Stimulated activated CD8-positive, alpha-beta memory T cell treated with anti-CD3 and anti-CD28 coated beads, Interleukin-12 subunit alpha, Interleukin-12 subunit beta, amount 100 ng/mL, for 24 hours (primary cell): Measurements from ENCODE around the gene DEGS2.
"Not testable (repeated sequence)": the region's sequence is repeated elsewhere in the genome, so short reads cannot be mapped to it uniquely, and the experiment has no call there.

Experiments
- DNase-seq: peaks from one replicate; pipeline ENCODE4 v3.0.0-alpha.2; 2020; ENCODE audit errors: extremely low read depth

Gene DEGS2

DNA sequence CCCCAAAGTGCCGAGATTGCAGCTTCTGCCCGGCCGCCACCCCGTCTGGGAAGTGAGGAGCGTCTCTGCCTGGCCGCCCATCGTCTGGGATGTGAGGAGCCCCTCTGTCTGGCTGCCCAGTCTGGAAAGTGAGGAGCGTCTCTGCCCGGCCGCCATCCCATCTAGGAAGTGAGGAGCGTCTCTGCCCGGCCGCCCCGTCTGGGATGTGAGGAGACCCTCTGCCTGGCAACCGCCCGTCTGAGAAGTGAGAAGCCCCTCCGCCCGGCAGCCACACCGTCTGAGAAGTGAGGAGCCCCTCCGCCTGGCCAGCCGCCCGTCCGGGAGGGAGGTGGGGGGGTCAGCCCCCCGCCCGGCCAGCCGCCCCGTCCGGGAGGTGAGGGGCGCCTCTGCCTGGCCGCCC lies 21.2 kb upstream of the DEGS2 start:
- not testable (repeated sequence) for DNase-seq

DNA sequence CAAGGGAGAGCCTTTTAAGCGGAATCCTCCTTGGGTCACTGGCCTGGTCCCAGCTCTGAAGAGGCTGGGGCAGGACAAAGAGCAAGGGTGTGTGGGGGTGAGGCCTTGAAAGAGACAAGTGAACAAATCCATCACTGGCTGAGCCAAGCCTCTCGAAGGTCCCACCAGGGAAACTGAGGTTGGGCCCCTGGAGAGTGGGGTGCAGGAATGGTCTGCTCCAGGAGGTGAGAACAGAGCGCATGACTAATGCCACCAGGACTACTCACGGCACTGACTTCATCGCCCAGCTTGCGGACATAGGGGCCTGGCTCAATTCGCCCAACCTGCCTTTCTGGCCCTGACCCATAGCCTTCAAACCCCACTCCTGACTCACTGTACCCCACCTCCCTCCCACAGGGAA lies 19.2 kb upstream of the DEGS2 start:
- no peak for DNase-seq

DNA sequence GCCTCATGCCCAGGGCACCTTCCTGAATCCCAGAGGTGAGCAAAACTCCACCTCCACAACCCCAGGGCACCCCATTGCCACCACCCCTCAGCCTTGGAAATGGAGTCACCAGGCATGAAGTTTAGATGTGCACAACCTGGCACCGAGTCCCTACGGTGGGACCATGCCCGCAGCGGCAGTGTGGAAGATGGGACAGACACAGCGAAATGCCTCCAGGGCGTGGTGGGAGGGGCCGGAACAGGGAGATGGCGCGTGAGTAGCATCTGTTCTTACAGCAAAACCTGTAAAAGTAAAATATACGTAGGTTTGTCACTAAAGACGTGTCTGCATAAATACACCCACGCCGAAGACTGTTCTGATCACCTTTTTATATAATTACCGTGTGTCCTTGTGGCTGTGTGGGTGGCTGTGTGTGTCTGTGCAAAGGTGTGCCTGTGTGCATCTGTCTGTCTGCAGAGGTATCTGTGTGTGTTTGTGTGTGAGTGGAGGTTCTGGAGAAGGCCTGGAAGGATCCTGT lies 17.4 kb upstream of the DEGS2 start:
- DNase-seq = no peak

DNA sequence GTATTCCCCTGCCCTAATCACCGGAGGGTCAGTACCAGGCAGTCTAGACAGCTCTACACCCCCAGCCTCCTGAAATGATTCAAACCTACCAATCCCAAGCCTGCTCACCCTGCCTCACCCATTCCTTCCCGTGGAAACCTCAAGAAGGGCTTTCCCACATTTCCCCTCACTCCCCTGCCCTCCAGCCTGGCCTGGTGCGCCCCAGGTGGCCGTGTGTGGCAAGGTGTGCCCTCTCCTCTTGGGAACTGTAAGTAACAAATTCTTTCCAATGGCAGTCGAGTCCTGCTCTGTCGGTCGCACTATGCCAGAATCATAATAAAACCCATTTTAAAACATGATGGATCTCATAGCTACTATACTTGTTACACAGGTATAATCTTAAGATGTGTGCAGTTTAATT lies 13.9 kb upstream of the DEGS2 start:
- DNase-seq = no peak

DNA sequence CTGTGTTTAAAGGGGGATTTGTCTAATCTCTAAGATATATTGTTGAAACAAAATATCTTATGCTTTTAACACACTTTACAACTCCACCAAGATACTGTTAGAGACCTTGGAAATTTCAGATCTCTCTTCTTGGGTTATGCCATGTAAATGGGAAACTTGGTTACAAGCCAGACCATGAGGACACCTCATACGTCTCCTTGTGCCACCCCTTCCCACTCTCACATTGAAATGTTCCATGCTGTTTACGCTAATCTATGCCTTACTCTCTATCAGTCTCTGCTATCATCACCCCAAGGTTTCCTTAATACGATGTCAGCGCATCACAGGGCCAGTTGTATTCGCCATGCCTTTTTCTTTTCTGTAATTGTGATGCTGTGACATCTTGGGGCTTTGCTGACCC lies 13.4 kb upstream of the DEGS2 start:
- DNase-seq = no peak

DNA sequence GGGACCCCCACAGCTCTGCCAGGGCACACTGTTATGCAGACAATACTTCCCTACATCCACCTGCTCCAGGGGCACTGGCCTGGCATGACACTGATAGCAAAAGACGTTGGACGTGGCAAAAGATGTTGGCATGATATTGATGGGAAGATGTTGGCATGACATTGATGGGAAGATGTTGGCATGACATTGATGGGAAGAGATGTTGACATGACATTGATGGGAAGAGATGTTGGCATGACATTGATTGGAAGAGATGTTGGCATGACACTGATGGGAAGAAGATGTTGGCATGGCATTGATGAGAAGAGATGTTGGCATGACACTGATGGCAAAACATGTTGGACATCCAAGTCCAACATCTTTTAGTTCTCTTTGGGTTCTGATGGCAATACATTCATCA lies 11.4 kb upstream of the DEGS2 start:
- no peak for DNase-seq

DNA sequence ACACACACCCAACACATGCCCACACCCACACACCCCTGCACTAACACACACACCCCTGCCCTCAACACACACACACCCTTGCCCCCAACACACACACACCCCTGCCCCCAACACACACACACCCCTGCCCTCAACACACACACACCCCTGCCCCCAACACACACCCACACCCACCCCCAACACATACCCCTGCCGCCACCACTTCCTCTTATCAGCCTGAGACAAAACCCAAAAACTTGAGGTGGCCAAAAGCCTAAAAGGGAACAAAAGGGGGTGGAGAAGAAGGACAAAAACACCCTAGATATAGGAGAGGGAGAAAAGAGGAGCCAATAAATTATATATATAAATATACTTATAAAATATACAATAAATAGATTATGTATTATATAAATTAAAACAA lies 9.1 kb upstream of the DEGS2 start:
- DNase-seq = no peak

DNA sequence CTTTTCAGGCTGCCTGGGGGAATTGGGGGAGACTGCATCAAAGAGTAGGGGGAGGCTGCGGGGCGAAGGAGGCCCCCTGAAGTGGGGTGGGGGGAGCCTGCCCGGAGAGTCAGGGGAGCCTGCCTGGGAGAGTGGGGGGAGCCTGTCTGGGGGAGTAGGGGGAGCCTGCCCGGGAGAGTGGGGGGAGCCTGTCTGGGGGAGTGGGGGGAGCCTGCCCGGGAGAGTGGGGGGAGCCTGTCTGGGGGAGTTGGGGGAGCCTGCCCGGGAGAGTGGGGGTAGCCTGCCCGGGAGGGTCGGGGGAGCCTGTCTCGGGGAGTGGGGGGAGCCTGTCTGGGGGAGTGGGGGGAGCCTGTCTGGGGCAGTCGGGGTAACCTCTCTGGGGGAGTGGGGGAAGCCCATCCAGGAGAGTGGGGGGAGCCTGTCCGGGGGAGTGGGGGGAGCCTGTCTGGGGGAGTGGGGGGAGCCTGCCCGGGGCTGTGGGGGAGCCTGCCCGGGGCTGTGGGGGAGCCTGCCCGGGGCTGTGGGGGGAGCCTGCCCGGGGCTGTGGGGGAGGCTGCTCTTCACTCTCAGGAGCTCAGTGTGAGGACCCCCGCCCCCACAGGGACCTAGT lies 6.5 kb upstream of the DEGS2 start:
- no peak for DNase-seq

DNA sequence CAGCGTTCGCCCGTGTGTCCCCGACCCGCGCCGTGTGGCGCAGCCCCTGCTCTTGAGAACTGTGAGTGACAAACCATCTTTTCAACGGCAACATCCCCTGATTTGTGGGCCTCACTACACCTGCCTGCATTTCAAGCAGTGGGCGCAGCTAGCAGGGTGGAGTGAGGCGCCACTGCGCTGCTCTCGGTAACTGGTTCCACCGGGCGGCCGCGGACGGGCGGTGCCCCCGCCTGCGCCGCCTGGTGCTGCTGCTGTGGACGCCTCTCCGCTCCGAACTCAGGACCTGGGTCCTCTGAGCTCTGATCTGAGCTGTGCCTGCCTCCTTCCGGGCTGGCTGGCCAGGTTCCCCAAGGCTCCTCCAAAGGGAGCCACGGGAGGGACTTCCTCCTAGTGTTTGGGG lies 5.9 kb upstream of the DEGS2 start:
- DNase-seq = no peak

DNA sequence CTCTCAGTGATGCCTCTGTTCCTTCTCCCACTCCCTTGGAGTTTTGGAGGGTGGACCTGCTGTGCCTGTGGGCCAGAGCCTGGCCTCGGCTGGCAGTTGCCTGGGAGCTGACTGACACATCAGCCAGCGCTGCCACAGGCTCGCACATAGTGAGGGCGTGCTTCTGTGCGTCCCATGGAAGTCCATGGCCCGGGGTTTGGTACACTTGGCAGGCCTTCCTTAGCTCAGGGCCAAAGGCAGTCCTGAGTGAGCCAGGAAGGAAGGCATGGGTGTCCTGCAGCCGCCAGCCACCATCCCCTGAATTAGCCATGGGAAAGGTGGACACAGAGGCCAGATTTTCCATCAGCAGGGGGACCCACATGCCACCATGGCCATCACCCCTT lies 1.1 kb upstream of the DEGS2 start:
- DNase-seq = no peak

DNA sequence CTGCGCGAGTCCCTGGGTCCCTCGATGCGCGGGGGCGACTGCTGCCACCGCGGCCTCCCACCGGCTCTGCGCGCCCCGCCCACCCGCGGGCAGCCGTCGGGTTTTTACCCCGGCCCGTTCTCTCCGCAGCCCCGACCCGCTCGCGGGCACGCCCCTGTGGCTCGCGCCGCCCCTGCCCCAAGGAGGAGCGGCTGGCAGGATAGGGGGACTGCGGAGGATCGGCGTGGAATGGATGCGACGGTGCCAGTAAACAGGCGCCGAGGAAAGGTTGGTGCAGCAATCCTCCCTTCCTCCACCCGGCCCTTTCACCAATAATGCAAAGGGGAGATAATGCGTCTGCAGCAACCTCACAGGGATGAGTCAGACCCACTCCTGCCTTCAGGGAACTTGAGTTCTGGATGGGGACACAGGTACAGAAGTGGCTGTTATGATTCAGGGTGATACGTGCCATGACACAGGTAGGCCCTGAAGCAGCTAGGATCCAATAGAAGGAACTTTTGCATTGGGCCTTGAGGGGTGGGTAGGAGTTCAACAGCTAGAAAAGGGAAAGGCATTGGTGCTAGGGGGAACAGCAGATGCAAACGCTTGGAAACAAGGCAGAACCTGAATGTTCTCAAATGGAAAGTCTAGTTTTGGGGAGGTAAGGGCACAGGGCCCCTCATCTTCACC lies 554 bp upstream of the DEGS2 start:
- DNase-seq = no peak

DNA sequence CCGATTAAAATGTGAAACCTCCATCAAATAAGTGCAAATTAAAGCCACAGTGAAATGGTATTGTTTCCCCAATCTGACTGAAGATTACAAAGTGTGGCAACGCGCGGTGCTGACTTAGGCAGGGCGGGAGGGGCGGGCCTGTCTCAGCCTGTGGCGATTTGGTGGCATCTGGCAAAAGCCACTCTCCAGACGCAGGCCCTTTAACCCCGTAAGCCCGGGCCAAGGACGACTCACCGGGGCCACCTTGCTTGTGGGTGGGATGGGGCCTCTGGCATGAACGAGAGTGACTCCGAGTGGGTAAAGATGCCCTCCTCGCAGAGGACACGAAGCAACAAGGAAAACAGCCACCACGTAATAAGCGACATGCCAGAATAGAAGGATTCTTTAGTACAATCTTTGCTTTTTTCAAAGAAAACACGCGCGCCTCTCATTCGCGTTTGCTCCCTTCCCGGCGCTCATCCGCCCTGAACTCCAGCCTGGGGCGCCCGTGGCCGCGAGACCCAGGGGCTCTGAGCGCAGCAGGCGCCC lies 815 bp downstream of the DEGS2 start:
- DNase-seq = no peak

DNA sequence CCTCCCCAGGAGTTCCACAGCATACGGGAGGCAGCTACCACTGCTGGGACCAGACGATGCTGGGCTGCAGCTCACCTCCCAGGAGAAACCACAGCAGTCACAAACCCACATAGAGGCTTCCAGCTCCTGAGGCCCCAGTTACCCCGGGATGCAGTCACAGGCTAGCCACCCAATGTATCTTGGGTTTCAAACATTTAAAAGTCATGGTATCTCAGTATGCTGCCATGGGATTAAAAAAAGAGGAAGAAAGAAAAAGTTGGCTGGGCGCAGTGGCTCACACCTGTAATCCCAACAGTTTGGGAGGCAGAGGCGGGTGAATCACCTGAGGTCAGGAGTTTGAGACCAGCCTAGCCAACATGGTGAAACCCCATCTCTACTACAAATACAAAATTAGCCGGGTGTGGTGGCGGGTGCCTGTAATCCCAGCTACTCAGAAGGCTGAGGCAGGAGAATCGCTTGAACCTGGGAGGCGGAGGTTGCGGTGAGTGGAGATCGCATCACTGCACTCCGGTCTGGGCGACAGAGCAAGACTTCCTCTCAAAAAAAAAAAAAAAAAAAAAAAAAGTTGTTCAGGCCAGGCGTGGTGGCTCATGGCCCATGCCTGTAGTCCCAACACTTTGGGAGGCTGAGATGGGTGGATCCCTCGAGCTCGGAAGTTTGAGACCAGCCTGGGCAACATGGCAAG lies 1.8 kb downstream of the DEGS2 start:
- DNase-seq = not testable (repeated sequence)

DNA sequence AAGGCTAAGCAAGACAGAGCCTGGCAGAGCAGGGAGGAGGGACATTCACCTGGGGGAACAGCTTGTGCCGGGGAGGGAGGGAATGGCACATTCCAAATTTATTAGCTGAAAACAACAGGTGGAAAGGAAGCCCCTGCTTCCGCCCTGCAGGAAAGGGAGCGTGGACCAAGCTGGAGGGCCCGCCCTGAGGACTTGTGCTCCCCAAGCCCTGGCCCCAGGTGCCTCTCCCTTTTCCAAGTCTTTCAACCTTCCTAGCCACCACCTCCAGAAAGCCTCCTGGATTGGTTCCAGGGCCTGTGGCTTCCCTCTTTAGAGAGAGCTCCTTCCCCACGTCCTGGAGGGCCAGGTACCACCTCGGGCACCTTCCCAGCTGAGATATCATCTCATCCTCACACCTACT lies 2.7 kb downstream of the DEGS2 start:
- no peak for DNase-seq

DNA sequence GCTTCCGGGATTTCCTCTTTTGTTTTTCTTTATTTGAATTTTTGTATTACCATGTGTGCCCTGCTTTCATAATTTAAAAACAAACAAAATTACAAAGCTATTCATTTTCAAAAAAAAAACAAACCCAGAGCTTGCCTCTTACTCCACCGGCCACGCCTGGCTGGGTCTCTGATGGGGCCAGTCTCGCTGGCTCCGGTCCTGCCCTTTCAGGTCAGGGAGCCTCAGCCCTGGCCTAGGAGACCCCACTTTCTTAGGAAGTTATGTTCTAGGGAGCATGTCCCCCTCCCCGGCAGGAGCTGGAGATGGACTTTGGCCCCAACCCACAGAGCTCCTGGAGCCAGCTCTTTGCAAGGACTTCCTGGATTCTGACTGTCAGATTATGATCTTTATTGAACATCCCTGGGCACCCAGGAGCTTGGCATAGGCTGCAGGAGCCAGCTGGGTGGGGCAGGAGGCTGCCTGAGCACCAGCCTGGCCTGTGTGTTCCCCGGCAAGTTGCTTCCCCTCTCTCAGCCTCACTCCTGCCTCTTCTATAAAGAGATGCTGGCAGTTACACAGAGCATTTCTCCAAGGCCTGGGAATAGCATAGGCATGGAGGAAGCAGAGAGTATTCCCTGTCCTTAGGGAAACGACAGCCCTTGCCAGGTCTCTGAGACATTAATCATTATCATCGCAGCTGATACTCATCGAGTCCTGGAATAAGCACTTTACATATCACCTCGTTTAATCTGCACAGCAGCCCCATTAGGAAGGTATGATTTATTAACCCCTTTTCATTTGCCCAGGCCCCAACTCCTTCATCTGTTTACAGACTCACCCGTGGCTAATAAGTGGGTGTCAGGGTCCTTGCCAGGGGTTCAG lies 3.5 kb downstream of the DEGS2 start:
- DNase-seq = no peak

DNA sequence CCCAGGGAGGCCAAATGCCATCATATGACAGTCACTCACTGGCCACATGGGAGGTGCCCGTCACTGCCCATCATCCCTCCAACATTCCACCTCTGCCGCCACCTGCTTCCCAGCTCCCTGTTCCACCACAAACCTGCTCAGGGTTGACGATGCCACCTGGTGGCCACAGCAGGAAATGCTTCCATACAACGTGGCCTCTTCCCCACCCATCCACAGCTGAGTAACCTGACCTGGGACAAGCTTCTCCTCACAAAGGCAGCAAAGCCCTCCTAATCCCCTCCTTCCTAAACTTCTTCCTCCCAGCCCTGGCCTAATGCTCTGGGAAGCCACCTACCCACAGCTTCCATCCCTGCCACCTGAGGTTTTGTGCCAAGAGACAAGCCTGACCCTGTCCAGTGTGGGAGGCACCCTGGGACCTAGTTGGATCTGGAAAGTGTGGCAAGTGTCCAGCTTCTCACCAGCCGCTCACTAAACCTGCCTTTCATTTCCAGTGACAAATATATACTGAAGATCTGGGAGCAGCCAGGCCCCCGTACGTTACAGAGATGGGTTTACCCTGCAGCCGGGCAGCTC lies 4.3 kb downstream of the DEGS2 start:
- no peak for DNase-seq

DNA sequence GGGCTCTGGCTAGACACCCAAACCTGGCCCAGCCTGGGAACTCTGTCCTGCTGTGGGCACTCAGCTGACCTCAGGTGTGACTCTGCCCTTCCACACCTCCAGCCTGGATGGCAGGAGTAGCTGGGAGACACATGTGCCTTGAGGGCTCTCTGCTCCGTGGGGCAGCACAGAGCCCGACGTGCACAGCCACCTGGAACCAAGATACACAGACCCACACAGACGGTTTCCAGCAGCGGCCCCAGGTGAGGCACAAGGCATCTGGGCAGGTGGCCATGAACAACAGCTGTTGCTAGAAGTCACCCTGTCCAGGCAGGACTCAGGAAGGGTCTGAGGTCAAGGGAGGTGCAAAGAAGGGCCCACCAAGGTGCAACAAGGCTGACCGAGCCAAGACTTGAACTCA lies 5.9 kb downstream of the DEGS2 start:
- DNase-seq = no peak

DNA sequence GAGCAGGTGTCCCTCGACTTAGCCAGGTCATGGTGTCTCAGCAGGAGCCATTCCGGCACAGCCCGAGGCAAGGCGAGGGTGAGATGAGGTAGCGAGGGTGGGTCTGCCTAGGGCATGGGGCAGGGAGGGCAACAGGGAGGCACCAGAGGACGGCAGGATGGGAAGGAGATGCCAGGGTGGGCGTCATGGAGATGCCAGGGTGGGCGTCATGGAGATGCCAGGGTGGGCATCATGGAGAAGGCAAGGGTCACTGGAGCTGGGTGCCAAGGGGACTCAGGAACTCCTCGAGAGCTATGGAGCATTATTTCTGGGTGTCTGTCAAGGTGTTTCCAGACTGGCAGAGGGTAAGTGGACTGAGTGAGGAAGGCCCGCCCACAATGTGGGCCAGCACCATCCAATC lies 7.4 kb downstream of the DEGS2 start:
- no peak for DNase-seq

DNA sequence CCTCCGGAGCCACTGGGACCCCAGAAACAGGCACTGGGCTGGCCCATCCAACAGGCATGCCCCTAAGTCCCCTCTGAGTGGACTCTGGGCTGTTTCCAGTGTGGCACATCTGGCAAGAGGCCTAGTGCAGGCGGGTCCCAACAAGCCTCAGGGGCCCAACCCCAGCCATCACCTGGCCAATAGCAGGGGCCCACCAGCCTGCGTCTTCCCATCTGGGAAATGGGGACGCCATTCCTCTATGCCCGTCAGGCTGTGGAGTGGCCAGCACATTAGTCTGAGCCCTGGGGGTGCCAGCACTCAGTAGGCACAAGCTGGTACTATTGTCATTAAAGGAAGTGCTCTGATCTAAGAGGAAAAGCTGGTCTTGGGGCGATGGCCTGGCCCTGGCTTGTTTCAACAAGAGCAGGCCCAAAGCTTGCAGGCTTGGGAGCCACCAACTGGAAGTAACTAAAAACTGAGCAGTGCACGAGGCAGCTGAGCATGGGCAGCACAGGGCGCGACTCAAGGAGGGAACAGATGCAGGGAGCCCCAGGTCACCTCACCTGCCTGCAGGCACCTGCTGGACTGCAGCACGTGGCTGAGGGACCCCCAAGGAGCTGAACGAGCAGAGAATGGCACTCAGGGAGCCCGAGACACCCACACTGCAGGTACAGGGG lies 8.4 kb downstream of the DEGS2 start:
- no peak for DNase-seq

DNA sequence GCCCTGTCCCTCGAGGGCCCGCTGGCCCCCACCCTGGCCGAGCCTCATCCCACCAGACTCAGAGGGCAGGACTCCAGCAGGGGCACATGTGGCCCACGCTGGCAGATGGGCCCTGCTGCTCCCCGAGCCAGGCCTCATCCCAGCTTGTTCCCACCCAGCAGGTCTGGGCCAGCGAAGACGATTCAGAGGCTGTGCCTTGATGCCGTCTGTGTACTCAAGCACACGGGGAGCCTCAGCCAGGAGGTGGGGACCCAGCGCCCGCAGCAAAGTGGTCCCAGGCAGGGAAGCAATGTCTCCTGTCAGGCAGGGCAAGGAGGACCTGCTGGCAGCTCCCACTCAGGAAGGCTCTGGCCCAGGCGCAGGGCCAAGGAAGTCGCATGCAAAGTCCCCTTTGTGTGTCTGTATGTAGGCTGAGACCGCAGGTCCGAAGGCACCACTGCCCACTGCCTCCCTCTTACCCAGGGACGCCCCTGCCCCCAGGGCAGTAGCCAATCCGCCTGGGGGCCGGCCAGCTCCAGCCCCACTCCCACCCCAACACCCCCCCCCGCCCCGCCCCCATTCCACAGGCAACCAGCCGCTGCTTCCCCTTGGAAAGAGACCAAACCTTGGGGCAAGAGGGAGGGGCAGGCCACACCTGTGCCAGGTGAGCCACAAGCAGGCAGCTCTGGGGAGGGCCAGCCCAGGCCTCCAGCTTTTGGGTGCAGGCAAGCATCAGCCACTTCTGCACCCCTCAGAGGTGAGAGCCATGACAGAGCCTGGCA lies 9.4 kb downstream of the DEGS2 start:
- no peak for DNase-seq
